ENCODE data around the gene FAS. TPM values are rescaled to one million over a fixed set of nuclear protein-coding genes. Genes with fewer than 3 reads are reported as not detected.

Gene FAS
- polyA plus RNA-seq, 1 of the 3 experiments (the other 2 are of a cell fraction), result 31.5 TPM

- Histone ChIP-seq H4K20me1 (ENCODE audit: insufficient read depth) (no peaks in the 10 kb centered on the region), H3K79me2 (ENCODE audit: insufficient read depth) (no peaks in the 10 kb centered on the region), H3F3A (replicated peaks; ENCODE audit: insufficient read depth) (no peaks in the 10 kb centered on the region), H3K36me3 (replicated peaks in 1 of 2; ENCODE audit: control insufficient read depth in 1 of 2, insufficient read depth in 2 of 2, low read length in 1 of 2) (no peaks in the 10 kb centered on the region), H3K4me2 (no peak overlapping the region), H3K9me2 (no peaks in the 10 kb centered on the region), H3K4me3 (ENCODE audit: low read depth in 2 of 2, low read length in 1 of 2) (no peak overlapping the region), H3K9ac (no peak overlapping the region), H3K4me1 (ENCODE audit: control insufficient read depth in 1 of 2, insufficient read depth in 2 of 2, low read depth in 1 of 2, low read length in 1 of 2) (peaks cover 7 to 14% of the 10 kb centered on the region in 2 experiments; a peak in 3 of 4 replicates), H3K9me3 (no peaks in the 10 kb centered on the region), H2AFZ (ENCODE audit: low read depth) (no peak overlapping the region), H3K27ac (ENCODE audit: low read depth in 2 of 2, low read length in 1 of 2) (no peak overlapping the region), H3K27me3 (ENCODE audit: insufficient read depth) (no peaks in the 10 kb centered on the region)
- WGBS (ENCODE audit: low lambda C conversion rate), result 94% methylated on average over 2 of the region's 2 CpGs
- POLR2A ChIA-PET, result no interaction called here
- CTCF ChIA-PET, result interaction anchor here (0.7 to 4.5 kb wide), 23 partner anchors 11 to 534 kb away, joined by 3 to 94 read pairs (median 6); partner anchors contain the start of gene CH25H
- no peak for DNase-seq
- TF ChIP-seq ZBTB33 (IDR thresholded peaks at IDR 0.05; ENCODE audit: borderline replicate concordance, low read depth) (no peak), FOSL2 (IDR thresholded peaks at IDR 0.05; ENCODE audit: borderline replicate concordance, low read depth) (no peak), REST (IDR thresholded peaks at IDR 0.05; ENCODE audit: low read depth, low read length) (no peak), EZH2phosphoT487 (IDR thresholded peaks at IDR 0.05; ENCODE audit: borderline replicate concordance, low read depth) (no peak), FOXM1 (IDR thresholded peaks at IDR 0.05; ENCODE audit: low read depth) (no peak), PBX3 (IDR thresholded peaks at IDR 0.05) (no peak), CHD2 (IDR thresholded peaks at IDR 0.05; ENCODE audit: low read length, partially characterized antibody) (no peak), ELF1 (IDR thresholded peaks at IDR 0.05) (no peak)
Observed at GRCh38 chr10:89030791-89031190, 40.2 kb downstream of the FAS start.
